Stimulated activated CD4-positive, alpha-beta T cell treated with anti-CD3 and anti-CD28 coated beads, Interleukin-12 subunit alpha, Interleukin-12 subunit beta, amount 100 ng/mL, for 24 hours (primary cell): Measurements from ENCODE around the gene FAT2.
"Not testable (repeated sequence)": the region's sequence is repeated elsewhere in the genome, so short reads cannot be mapped to it uniquely, and the experiment has no call there.

Experiments
- DNase-seq, 2 experiments: peaks; one replicate each; pipeline ENCODE4 v3.0.0-alpha.2; 2020; ENCODE audit warnings: low read depth in 2 of 2

FAT2 gene

DNA sequence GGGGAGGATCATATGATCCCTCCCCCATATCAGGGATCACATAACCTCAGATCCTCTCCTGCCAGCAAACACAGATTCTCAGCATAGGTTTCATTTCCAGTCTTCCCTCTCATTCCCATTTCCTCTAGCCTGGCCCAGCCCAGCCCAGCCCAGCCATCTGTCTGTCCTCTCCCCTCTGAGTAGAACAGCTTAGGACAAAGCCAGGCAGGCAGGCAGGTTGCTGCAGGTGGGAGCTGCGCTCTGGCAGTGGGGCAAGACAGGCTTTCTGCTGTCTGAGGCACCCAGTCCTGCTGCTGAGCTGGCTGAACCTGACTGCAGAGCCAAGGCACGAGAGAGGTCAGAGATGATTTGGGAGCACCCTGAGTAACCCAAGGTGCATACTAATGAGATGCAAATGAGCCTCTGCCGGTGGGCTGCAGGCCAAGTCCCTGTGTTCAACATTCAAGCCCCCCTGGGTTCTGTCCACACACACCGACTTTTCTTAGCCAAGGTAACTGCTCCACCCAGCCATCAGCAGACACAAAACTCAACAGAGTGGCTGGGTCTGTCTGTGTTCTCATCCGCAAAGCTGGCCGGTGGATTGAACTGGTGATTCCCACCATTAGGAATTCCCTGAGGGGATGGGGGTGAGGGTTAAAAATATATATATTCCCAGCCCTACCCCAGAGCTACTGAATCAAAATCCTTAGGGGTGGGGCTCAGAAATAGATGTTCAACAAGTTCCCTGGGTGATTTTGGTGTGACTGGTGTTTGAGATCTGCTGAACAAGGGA lies 9.1 kb downstream of the FAT2 start:
- no peak for DNase-seq

GRCh38 chr5:151581347-151581746 lies 9.8 kb downstream of the FAT2 start:
- DNase-seq, result no peak

GRCh38 chr5:151580858-151581257 lies 10.3 kb downstream of the FAT2 start:
- DNase-seq, result no peak

DNA sequence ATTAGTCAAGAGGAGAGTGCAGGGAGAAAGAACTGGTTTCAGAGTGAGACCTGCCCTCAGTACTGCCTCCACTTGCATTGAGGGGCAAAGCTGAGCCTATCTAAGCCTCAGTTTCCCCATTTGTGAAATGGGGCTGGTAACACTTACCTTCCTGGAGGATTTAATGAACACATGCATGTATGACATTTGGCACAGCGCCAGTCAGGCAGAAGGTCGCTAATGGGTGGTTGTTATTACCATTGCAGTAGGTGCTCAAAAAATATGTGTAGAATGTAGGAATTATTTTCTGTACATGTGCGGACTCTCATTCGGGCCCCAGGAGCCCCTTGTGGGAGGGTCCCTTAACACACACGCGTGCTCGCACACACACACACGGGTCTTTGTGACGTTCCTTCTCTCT lies 10.9 kb downstream of the FAT2 start:
- DNase-seq, result no peak

GRCh38 chr5:151579146-151579545 lies 12.0 kb downstream of the FAT2 start:
- DNase-seq, result not testable (repeated sequence)

DNA sequence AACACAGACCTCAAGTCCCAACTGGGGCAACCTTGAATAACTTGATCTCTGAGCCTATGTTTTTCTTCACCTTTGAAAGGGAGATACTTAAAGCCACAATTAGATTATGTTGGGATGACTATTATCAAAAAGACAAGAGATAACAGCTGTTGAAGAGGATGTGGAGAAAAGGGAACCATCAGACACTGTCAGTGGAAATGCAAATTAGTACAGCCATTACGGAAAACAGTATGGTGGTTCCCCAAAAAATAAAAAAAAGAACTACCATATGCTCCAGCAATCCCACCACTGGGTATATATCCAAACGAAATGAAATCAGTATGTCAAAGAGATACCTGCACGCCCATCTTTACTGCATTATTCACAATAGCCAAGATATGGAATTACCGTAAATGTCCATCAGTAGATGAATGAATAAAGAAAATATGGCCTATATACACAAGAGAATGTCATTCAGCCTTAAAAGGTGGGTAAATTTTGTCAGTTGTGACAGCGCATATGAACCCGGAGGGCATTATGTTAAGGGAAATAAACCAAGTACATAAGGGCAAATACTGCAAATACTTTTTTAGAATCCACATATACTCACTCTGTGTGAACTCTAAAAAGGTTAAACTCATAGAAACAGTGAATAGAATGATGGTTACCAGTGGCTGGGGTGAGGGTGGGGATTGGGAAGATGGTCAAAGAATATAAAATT lies 12.7 kb downstream of the FAT2 start:
- DNase-seq, result no peak

DNA sequence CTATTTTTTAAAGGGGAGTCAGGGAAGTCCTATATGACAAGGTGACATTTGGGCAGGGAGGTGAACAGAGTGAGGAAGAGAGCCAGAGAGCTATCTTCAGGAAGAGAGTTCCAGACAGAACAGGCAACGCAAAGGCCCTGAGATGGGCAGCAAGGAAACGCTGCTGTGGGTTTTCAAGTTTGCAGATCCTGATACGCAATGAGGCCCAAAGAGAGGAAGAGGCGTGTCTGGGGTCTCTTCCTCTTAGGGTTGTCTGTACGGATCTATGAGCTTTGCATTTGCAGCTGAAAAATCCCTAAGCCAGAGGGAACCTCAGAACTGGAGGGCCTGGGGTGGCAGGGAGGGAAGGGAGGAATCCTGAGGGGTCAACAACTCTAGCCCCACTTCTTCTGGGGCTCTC lies 13.6 kb downstream of the FAT2 start:
- DNase-seq, result no peak

DNA sequence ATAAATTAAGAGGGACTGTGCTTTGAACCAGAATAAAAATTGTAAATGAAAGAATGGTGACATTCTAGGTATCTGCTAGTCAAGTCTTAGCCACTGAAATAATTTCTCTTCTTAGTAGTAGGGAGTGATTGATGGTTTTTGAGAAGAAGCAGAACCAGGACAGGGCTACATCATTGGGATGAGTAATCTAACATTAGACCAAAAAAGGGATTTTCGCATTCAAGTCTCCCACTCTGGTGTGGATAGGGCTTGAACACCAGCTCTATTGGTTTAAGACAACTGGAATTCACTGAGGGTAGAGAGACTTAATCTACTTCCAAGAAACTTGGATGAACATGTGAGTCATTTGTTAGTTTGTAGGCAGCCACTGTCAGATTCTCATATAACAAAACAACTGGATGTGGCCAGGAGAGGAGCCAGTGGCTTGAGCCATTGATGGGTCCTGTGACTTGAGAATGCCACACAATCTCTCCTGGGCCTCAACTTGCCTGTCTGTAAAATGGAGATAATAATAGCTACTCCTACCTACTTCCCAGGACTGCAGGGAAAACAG lies 16.6 kb downstream of the FAT2 start:
- no peak for DNase-seq

DNA sequence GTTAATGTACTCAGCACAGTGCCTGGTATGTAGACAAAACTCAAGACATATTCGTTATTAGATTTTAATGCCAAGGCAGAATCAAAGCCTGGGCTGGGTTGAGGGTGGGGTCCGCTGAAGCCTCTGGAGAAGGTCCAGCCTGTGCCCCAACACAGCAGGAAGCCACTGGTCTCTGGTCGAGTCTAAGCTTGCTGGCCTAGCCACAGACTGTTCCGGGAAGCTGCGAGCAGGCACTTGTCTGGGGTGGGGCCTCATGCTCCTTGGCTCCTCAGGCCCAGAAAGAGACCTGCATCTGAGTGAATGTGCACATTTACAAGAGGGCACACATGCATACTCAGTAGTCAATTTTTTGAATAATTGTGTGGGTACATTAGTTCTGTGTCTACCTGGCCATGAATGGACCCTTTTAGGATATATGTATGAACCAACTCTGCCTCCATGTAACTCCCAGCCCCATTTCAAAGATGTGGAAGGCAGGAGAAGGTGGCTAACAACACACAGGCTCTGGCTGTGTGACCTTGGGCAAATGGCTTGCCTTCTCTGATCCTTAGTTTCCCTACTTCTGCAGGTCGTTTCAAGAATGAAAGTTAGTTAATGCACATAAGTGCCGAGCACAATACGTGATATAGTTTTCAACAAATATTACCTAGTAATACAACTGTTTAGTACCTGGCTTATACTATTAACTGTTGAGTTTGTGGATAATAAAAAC lies 18.3 kb downstream of the FAT2 start:
- DNase-seq, result no peak

GRCh38 chr5:151571270-151572173 lies 19.6 kb downstream of the FAT2 start:
- DNase-seq, result no peak

DNA sequence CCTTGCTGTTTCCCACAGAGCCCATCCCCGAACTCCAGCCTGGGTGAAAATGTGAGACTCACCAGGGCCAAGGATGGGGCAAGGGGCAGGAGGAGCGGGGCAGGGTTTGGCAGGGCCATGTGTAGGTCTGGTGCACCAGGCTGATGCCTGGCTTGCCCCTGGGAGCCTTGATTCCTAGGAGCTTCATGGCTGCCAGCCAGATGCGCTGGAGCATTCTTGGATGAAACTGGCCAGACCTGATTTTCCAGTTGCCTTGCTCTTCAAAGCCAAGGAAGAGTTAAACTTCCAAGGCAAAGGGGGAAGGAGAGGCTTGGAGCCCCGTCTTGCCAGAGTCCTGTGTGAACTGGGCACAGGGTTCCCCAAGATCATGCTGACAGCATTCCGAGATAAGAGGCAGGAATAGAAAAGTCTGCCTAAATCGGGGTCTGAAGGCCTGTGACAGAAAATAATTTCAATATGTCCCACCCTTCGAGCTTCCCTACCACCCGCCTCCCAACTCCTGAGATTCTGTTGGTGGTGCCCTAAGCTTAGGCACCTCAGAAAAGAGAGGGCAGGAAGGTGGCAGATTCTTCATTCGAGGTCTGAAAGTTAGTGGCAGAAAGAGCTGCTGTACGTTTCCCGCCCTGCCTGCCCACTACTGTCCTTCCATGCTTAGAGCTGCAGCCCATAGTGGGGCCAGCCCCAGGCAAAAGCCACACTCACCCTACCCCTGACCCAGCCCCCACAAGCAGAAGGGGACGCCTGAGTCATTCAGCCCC lies 20.4 kb downstream of the FAT2 start:
- no peak for DNase-seq

DNA sequence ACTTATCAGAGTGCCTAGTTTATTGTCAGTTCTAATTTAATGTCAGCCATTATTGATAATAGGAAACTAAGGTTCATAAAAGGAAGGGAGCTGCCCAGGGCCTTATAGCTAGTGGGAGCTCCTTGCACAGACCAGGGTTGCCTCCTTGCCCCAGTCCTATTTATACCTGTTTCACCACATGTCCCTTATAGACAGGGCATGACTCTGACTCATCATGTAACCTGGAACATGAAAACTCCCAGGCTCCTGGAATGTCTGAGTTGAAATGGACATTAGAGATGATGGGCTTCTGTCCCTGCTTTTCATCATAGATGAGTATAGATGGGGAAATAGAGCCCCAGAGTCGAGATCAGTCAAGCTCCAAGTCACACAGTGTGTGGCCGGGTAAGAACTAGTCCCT lies 21.1 kb downstream of the FAT2 start:
- DNase-seq, result no peak

DNA sequence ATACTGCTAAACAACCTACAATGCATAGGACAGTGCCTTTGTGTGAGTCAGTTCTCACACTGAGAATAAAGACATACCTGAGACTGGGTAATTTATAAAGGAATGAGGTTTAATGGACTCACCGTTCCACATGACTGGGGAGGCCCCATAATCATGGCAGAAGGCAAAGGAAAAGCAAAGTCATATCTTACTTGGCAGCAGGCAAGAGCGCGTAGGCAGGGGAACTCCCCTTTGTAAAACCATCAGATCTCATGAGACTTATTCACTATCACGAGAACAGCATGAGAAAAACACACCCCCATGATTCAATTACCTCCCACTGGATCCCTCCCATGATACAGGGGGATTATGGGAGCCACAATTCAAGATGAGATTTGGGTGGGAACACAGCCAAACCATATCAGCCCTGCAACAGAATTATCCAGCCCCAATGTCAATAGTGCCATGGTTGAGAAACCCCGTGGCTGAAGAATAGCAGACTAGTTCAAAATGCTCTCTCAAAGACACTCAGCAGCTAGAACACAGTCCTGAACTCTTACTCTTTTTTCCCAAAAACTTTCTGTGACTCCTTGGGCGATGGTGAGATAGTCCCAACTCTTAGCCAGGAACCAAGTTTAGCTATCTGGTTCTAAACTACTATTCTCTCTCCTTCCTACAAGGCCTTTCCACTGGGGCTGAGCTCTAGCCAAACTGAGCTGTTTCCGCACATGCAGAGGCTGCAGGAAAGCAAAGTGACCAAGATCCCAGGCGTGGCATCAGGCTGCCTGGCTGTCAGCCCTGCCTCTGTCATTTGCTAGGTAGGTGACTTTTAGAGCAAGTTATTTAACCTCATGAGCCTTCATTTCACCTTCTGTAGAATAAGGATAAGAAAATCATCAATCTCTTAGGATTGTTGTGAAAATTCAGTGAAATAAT lies 21.7 kb downstream of the FAT2 start:
- peak in 1 of 2 experiments; percentile 8 for DNase-seq

GRCh38 chr5:151568036-151568435 lies 23.1 kb downstream of the FAT2 start:
- no peak for DNase-seq

GRCh38 chr5:151565971-151566370 lies 25.2 kb downstream of the FAT2 start:
- DNase-seq, result no peak

DNA sequence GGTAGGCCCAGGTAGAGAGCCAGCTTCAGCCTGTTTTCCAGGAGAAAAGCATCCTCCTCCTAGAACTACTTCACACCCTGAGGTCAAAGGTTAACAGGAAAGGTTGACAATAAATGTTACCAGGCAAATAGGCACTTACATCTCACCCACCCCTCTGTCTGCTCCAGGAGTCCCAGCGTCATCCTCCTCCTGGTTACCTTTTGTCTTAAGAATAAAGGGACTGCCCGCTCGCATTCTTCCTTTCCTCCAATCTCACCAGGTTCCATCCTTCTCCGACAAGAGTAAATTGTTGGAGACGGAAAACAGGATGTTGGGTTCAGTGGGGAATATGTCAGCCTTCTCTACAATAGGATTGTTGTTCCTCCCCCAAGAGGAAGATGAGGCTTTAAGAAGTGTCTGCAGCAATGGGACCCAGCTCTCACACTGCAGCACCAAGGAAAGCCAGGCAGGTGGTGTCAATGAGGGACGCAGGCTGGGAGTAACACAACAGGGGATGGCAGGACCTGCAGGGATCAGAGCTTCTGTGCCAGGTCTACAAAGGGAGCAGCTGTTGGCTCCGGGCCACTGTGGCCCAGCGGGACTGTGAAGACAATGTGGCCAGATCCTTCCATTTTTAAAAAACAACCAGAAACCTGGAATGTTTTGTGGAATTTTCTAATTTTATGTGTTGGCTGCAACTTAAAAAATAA lies 29.0 kb downstream of the FAT2 start:
- no peak for DNase-seq

DNA sequence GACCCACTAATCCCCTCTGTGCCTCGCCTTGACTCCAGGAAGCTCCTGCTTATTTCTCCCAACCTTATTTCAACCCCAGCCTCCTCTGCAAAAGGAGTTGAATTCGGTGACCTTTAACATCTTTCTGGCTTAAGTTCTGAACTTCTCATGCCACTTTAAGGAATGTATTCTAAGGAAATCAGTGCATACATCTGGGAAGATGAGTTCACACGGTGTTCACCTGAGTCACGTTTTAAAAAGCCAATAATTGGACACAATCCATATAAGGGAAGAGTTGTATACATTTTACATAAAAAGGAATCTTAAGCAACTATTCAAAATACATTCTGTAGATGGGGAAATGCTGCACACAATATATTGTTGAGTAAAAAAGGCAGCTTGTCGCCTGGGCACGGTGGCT lies 33.2 kb downstream of the FAT2 start:
- no peak for DNase-seq

DNA sequence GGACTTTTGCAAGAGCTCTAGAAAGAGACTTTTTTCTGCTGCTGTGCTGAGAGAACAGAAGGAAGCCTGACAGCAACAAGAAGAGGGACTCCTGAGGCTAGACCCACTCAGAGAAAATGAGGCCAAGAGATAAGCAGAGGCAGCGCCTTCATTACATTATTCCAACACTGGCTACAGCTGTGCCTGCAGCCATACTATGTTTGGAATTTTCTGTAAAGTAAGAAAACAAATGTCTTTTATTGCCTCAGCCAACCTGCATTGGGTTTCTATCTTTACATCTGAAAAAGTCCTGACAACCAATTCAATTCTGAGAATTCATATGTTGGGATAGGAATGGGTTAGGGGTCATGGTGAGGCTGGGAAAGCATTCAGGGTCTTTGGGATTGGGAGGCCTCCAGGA lies 33.7 kb downstream of the FAT2 start:
- DNase-seq, result no peak

DNA sequence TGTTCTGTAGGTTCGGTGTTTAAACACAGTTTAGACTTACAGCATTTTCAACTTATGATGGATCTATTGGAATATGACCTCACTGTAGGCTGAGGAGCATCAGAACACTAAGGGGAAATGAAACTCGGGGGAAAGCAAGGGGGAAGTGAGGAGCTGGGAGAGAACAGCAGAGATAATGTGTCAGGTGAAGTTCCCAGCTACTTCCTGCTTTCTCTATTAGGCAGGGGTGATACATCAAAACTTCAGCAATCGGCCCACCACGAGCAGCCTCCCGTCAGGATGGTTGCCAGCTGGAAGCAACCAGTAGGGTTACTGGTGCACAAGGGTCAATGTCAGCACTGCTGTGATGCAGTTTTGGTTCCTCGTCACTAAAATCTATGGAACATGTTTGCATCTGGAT lies 34.3 kb downstream of the FAT2 start:
- no peak for DNase-seq
